Tibial nerve (tissue), 4 donors: ENCODE results near the gene FRAS1. TPM values are rescaled to one million over a fixed set of nuclear protein-coding genes. Genes with fewer than 3 reads are reported as not detected.

Source experiments
- DNase-seq, 2 donors: peaks; one replicate each; pipeline ENCODE4 v3.0.0-alpha.2; 2019; ENCODE audit warnings: low spot score in 2 of 2
- H3K27ac ChIP-seq, 4 donors: fragments of 200-600 bp; sonication (generic) in 3 of 4; one replicate each; pipeline ENCODE4 v1.5.1; 2017 to 2019; ENCODE audit warnings: mild to moderate bottlenecking in 1 of 4
- H3K27me3 ChIP-seq, 2 donors: fragments of 200-600 bp; sonication (generic) in 1 of 2; one replicate each; pipeline versions ENCODE4 v1.5.1 to v1.6.0; 2017 to 2019
- H3K36me3 ChIP-seq, 3 donors: fragments of 200-600 bp; sonication (generic); one replicate each; pipeline ENCODE4 v1.5.1; 2018 to 2019
- H3K4me1 ChIP-seq, 4 donors: fragments of 200-600 bp; sonication (generic) in 3 of 4; one replicate each; pipeline ENCODE4 v1.5.1; 2017 to 2019
- H3K4me3 ChIP-seq, 4 donors: fragments of 200-600 bp; sonication (generic) in 3 of 4; one replicate each; pipeline ENCODE4 v1.5.1; 2017 to 2019; ENCODE audit warnings: mild to moderate bottlenecking in 1 of 4, moderate library complexity in 1 of 4
- H3K9me3 ChIP-seq, 4 donors: fragments of 200-600 bp; sonication (generic) in 3 of 4; one replicate each; pipeline ENCODE4 v1.5.1; 2017 to 2019
- EP300 ChIP-seq, 2 donors: sonication (generic); formaldehyde crosslinking; IDR thresholded peaks; one replicate each; pipeline ENCODE4 v1.6.1; 2017; ENCODE audit warnings: antibody characterized with exemption in 2 of 2, mild to moderate bottlenecking in 1 of 2
- POLR2A ChIP-seq, 2 donors: fragments of 450-650 bp; IDR thresholded peaks; one replicate each; pipeline ENCODE4 v1.6.1; 2017; ENCODE audit warnings: antibody characterized with exemption in 2 of 2, mild to moderate bottlenecking in 2 of 2, moderate library complexity in 2 of 2
- WGBS, 2 donors: methylation state at CpG; one replicate each; pipeline ENCODE4 v1.1.5; 2018; 5-methylcytosine and 5-hydroxymethylcytosine counted together
- total RNA-seq, 4 donors: library from RNA; depleted of rRNA; stranded (reverse); fragments of >200 nt; gene quantifications; one replicate each; pipeline ENCODE4 v1.1.0, GENCODE V29; 2016
- TF ChIP-seq, protein P1 (sequence below), 5 experiments: fragments of 200-600 bp in 3 of 5; fragments of 450-650 bp in 2 of 5; sonication (generic) in 3 of 5; IDR thresholded peaks; one replicate each; pipeline ENCODE4 v1.5.1; 2016 to 2019; ENCODE audit warnings: antibody characterized with exemption in 5 of 5, mild to moderate bottlenecking in 3 of 5, moderate library complexity in 2 of 5

The FRAS1 gene
- total RNA-seq, 4 donors from 2014 or later, result 3.9 to 6.6 (median 5.1) TPM

DNA sequence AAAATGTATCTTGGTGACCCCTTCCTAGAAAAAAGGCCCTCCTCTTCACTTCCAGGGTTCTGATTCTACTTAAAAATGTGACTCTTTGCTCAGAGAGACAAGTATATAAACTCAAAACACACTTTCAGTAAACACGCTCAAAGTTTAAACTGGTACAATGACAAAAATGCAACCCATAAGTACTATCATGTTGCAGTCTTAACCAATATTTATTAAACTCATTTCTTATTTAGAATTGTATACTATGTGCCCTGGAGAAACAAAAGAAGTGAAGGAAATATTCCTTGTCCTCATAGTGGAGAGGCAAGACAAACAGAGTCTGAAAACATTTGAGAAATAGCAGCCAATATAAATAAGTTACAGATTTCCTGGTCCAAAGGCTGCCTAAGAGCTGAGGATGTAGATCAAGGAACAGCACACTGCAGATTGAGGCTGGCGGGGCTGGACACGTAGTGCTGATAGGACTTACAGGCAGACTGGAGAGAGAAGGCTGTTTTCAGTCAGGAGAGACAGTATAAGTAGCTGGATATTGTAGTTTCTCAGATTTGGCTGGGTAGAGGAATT, 455.3 kb downstream of the FRAS1 start:
- H3K36me3 ChIP-seq, result no peaks in the 10 kb centered on the region
- DNase-seq, result no peak
- no peak overlapping the region for H3K4me3 ChIP-seq
- no peak overlapping the region for H3K27ac ChIP-seq
- 50 to 57% methylated on average over 3 of the region's 3 CpGs for WGBS, 2 donors
- no peaks in the 10 kb centered on the region for H3K9me3 ChIP-seq
- no peaks in the 10 kb centered on the region for H3K4me1 ChIP-seq
- no peak for TF ChIP-seq POLR2A (IDR thresholded peaks at IDR 0.05)
- no peaks in the 10 kb centered on the region for H3K27me3 ChIP-seq

GRCh38 chr4:78513411-78513975, 456.4 kb downstream of the FRAS1 start:
- Histone ChIP-seq H3K4me1 (no peaks in the 10 kb centered on the region), H3K4me3 (no peak overlapping the region), H3K27ac (no peak overlapping the region), H3K36me3 (no peaks in the 10 kb centered on the region), H3K27me3 (no peaks in the 10 kb centered on the region), H3K9me3 (no peaks in the 10 kb centered on the region)
- 90 to 97% methylated on average over 3 of the region's 3 CpGs for WGBS, 2 donors
- DNase-seq, result no peak
- TF ChIP-seq EP300 (IDR thresholded peaks at IDR 0.05), result no peak
- TF ChIP-seq, protein P1, sequence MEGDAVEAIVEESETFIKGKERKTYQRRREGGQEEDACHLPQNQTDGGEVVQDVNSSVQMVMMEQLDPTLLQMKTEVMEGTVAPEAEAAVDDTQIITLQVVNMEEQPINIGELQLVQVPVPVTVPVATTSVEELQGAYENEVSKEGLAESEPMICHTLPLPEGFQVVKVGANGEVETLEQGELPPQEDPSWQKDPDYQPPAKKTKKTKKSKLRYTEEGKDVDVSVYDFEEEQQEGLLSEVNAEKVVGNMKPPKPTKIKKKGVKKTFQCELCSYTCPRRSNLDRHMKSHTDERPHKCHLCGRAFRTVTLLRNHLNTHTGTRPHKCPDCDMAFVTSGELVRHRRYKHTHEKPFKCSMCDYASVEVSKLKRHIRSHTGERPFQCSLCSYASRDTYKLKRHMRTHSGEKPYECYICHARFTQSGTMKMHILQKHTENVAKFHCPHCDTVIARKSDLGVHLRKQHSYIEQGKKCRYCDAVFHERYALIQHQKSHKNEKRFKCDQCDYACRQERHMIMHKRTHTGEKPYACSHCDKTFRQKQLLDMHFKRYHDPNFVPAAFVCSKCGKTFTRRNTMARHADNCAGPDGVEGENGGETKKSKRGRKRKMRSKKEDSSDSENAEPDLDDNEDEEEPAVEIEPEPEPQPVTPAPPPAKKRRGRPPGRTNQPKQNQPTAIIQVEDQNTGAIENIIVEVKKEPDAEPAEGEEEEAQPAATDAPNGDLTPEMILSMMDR (IDR thresholded peaks at IDR 0.05), result no peak
- TF ChIP-seq POLR2A (IDR thresholded peaks at IDR 0.05), result no peak

- H3K27ac ChIP-seq, result peak overlapping the region in 1 of 4 donors; percentile 59
- TF ChIP-seq, protein P1 (IDR thresholded peaks at IDR 0.05), result peak; percentile 41 to 61 (median 59)
- TF ChIP-seq POLR2A (IDR thresholded peaks at IDR 0.05), result no peak
- H3K9me3 ChIP-seq, result no peaks in the 10 kb centered on the region
- peaks cover 0 to 20% (median 0%) of the 10 kb centered on the region in 4 donors for H3K4me1 ChIP-seq
- no peaks in the 10 kb centered on the region for H3K27me3 ChIP-seq
- WGBS, 2 donors, result 9 to 11% methylated on average over 3 of the region's 3 CpGs
- DNase-seq, result no peak
- H3K4me3 ChIP-seq, result no peak overlapping the region
- H3K36me3 ChIP-seq, result no peaks in the 10 kb centered on the region
These were observed 460.0 kb downstream of the FRAS1 start for GRCh38 chr4:78517050-78517652.

- 80 to 84% methylated on average over 3 of the region's 3 CpGs for WGBS, 2 donors
- H3K36me3 ChIP-seq, result no peaks in the 10 kb centered on the region
- H3K9me3 ChIP-seq, result no peaks in the 10 kb centered on the region
- no peak for DNase-seq
- no peak overlapping the region for H3K4me3 ChIP-seq
- TF ChIP-seq EP300 (IDR thresholded peaks at IDR 0.05) (no peak), POLR2A (IDR thresholded peaks at IDR 0.05) (no peak)
- TF ChIP-seq, protein P1 (IDR thresholded peaks at IDR 0.05), result no peak
- H3K4me1 ChIP-seq, result peaks cover 0 to 20% (median 0%) of the 10 kb centered on the region in 4 donors
- no peak overlapping the region for H3K27ac ChIP-seq
- no peaks in the 10 kb centered on the region for H3K27me3 ChIP-seq
These were observed 461.4 kb downstream of the FRAS1 start for GRCh38 chr4:78518561-78518960.

DNA sequence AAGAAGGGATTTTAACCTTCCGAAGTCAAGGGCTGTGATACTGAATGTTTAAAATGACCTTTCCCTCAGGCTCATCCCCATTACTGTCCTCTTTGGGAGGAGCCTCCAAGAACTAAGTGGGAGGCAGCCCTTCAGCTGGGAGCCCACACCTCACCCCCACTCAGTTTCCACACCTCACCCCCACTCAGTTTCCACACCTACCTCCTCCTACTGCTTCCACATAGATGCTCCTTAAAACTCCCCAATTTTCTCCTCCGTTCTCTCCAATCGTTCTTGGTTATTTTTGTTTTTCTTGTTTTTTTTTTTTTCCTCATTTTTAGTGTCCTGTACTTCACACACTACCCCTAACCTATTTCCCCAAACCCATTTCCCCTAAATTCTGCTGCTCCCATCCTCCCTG, 462.8 kb downstream of the FRAS1 start:
- 74 to 77% methylated on average over 3 of the region's 3 CpGs for WGBS, 2 donors
- H3K4me1 ChIP-seq, result peaks cover 0 to 20% (median 0%) of the 10 kb centered on the region in 4 donors
- TF ChIP-seq, protein P1 (IDR thresholded peaks at IDR 0.05), result no peak
- no peak for TF ChIP-seq EP300 (IDR thresholded peaks at IDR 0.05)
- TF ChIP-seq POLR2A (IDR thresholded peaks at IDR 0.05), result no peak
- DNase-seq, result no peak
- H3K27ac ChIP-seq, result no peak overlapping the region
- no peaks in the 10 kb centered on the region for H3K9me3 ChIP-seq
- H3K36me3 ChIP-seq, result no peaks in the 10 kb centered on the region
- H3K4me3 ChIP-seq, result no peak overlapping the region
- no peaks in the 10 kb centered on the region for H3K27me3 ChIP-seq
